Progenitor cell of endocrine pancreas (in vitro differentiated cells): ENCODE measurements around the gene SSR1. TPM values are rescaled to one million over a fixed set of nuclear protein-coding genes. Genes with fewer than 3 reads are reported as not detected.
"Not testable (repeated sequence)": the region's sequence is repeated elsewhere in the genome, so short reads cannot be mapped to it uniquely, and the experiment has no call there.

ENCODE experiments used
- DNase-seq: peaks from one replicate; pipeline ENCODE4 v3.0.0; 2021; ENCODE audit warnings: low spot score; ENCODE audit not compliant: unreplicated experiment
- H3K27ac Mint-ChIP-seq: 2 replicates; pipeline ENCODE4 v1.8.0; 2021; ENCODE audit warnings: mild to moderate bottlenecking, moderate library complexity, mixed read lengths
- H3K27me3 Mint-ChIP-seq: 2 replicates; pipeline ENCODE4 v1.8.0; 2021; ENCODE audit warnings: mixed read lengths
- H3K36me3 Mint-ChIP-seq: 2 replicates; pipeline ENCODE4 v1.8.0; 2022; ENCODE audit warnings: mixed read lengths; ENCODE audit not compliant: insufficient read depth
- H3K4me1 Mint-ChIP-seq: 2 replicates; pipeline ENCODE4 v1.8.0; 2021; ENCODE audit warnings: low read depth, mixed read lengths
- H3K4me3 Mint-ChIP-seq: 2 replicates; pipeline ENCODE4 v1.8.0; 2021; ENCODE audit warnings: low read depth, mild to moderate bottlenecking, moderate library complexity, mixed read lengths
- H3K9me3 Mint-ChIP-seq: 2 replicates; pipeline ENCODE4 v1.8.0; 2021; ENCODE audit warnings: low read depth, mixed read lengths
- total RNA-seq: library from RNA; stranded (reverse); gene quantifications from 2 replicates; pipeline ENCODE4 v1.2.1, GENCODE V29; 2021
- TF ChIP-seq, protein P1 (sequence below): fragments of 200-600 bp; sonication (generic); IDR thresholded peaks from one replicate; pipeline ENCODE4 v1.5.0; 2021; ENCODE audit warnings: antibody characterized with exemption, mild to moderate bottlenecking; ENCODE audit not compliant: unreplicated experiment

The SSR1 gene
- total RNA-seq, 1 donor from 2014 or later = 113 TPM

DNA sequence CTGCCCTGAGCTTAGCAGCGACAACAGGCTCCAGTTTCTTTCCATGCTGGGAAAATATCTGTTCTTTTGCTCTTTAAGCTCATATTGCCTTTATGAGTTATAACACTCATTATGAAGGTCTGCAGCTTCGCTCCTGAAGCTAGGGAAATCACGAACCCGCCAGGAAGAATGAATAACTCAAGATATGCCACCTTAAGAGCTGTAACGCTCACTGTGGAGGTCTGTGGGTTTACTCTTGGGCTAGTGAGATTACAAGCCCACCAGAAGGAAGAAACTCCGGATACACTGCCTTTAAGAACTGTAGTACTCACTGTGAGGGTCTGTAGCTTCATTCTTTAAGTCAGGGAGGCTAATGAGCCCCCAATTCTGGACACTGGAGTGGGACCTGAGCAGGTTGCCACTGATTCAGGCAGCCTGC, 3.0 kb upstream of the SSR1 start:
- Mint-ChIP-seq H3K4me1 (peaks cover 7% of the 10 kb centered on the region), H3K27ac (no peak overlapping the region), H3K27me3 (no peaks in the 10 kb centered on the region), H3K36me3 (peaks cover 2% of the 10 kb centered on the region), H3K9me3 (peaks cover 3% of the 10 kb centered on the region), H3K4me3 (no peak overlapping the region)
- no peak for DNase-seq
- TF ChIP-seq, protein P1, sequence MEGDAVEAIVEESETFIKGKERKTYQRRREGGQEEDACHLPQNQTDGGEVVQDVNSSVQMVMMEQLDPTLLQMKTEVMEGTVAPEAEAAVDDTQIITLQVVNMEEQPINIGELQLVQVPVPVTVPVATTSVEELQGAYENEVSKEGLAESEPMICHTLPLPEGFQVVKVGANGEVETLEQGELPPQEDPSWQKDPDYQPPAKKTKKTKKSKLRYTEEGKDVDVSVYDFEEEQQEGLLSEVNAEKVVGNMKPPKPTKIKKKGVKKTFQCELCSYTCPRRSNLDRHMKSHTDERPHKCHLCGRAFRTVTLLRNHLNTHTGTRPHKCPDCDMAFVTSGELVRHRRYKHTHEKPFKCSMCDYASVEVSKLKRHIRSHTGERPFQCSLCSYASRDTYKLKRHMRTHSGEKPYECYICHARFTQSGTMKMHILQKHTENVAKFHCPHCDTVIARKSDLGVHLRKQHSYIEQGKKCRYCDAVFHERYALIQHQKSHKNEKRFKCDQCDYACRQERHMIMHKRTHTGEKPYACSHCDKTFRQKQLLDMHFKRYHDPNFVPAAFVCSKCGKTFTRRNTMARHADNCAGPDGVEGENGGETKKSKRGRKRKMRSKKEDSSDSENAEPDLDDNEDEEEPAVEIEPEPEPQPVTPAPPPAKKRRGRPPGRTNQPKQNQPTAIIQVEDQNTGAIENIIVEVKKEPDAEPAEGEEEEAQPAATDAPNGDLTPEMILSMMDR = no peak

DNA sequence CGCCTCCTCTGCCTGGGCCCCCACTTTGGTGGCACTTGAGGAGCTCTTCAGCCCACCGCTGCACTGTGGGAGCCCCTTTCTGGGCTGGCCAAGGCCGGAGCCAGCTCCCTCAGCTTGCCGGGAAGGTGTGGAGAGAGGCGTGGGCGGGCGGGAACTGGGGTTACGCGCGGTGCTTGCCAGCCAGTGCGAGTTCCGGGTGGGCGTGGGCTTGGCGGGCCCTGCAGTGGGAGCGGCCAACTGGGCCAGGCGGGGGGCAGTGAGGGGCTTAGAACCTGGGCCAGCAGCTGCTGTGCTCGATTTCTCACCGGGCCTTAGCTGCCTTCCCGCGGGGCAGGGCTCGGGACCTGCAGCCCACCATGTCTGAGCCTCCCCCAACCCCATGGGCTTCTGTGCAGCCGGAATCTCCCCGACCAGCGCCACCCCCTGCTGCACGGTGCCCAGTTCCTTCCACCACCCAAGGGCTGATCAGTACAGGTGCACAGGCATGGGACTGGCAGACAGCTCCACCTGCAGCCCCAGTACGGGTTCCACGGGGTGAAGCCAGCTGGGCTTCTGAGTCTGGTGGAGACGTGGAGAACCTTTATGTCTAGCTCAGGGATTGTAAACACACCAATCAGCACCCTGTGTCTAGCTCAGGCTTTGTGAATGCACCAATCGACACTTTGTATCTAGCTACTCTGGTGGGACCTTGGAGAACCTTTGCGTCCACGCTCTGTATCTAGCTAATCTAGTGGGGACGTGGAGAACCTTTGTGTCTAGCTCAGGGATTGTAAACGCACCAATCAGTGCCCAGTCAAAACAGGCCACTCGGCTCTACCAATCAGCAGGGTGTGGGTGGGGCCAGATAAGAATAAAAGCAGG, 2.3 kb upstream of the SSR1 start:
- DNase-seq, H3K4me1 Mint-ChIP-seq, H3K27ac Mint-ChIP-seq, H3K27me3 Mint-ChIP-seq, H3K4me3 Mint-ChIP-seq, H3K9me3 Mint-ChIP-seq, H3K36me3 Mint-ChIP-seq: not testable (repeated sequence)

- peak overlapping the region; percentile 4 for H3K27ac Mint-ChIP-seq
- TF ChIP-seq, protein P1 = no peak
- H3K9me3 Mint-ChIP-seq = peaks cover 3% of the 10 kb centered on the region
- no peak overlapping the region for H3K4me3 Mint-ChIP-seq
- peaks cover 6% of the 10 kb centered on the region for H3K36me3 Mint-ChIP-seq
- H3K27me3 Mint-ChIP-seq = no peaks in the 10 kb centered on the region
- DNase-seq = no peak
- H3K4me1 Mint-ChIP-seq = peaks cover 7% of the 10 kb centered on the region
Observed at GRCh38 chr6:7314414-7314813, 1.4 kb upstream of the SSR1 start.

DNA sequence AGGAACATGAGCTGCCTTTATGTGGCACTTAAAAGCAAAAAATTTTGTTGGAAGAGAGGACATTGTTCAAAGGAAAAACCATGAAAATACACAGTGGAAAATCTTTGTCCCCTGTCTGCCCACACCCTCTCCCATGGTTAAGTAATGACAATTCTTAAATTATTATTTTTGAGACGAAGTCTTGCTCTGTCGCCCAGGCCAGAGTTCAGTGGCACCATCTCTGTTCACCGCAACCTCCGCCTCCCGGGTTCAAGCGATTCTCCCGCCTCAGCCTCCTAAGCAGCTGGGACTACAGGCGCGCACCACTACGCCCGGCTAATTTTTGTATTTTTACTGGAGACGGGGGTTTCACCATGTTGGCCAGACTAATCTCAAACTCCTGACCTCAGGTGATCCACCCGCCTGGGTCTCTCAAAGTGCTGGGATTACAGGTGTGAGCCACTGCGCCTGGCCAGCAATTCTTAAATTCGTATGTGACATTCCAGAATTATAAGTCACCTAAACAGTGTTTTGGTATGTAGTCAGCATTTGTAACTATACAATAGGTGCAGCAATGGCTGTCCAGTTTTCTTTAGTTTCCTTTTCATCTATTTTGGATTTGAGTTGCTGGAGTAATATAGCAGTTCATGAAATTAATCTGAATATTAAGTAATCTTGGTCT, 636 bp upstream of the SSR1 start:
- peaks cover 3% of the 10 kb centered on the region for H3K9me3 Mint-ChIP-seq
- H3K27ac Mint-ChIP-seq = peak overlapping the region; percentile 96
- TF ChIP-seq, protein P1 = no peak
- peaks cover 11% of the 10 kb centered on the region for H3K36me3 Mint-ChIP-seq
- DNase-seq = no peak
- H3K27me3 Mint-ChIP-seq = no peaks in the 10 kb centered on the region
- peak overlapping the region; percentile 85 for H3K4me3 Mint-ChIP-seq
- peaks cover 7% of the 10 kb centered on the region for H3K4me1 Mint-ChIP-seq

- H3K4me3 Mint-ChIP-seq = peak overlapping the region; percentile 85
- no peaks in the 10 kb centered on the region for H3K27me3 Mint-ChIP-seq
- DNase-seq = no peak
- H3K27ac Mint-ChIP-seq = peak overlapping the region; percentile 93
- H3K4me1 Mint-ChIP-seq = peaks cover 7% of the 10 kb centered on the region
- TF ChIP-seq, protein P1 = no peak
- peaks cover 19% of the 10 kb centered on the region for H3K36me3 Mint-ChIP-seq
- H3K9me3 Mint-ChIP-seq = no peaks in the 10 kb centered on the region
Observed at GRCh38 chr6:7311917-7312615, 933 bp downstream of the SSR1 start.
